H1 (cell line): Measurements from ENCODE around the gene IL5RA. TPM values are rescaled to one million over a fixed set of nuclear protein-coding genes. Genes with fewer than 3 reads are reported as not detected.

Source experiments
- CHD7 ChIP-seq: fragments of 300-600 bp; sonication (generic); IDR thresholded peaks from 2 replicates; pipeline ENCODE4 v1.7.1; 2012; ENCODE audit warnings: low read length, moderate library complexity, mild to moderate bottlenecking, inconsistent platforms; ENCODE audit not compliant: insufficient replicate concordance
- EZH2 ChIP-seq: fragments of 200-600 bp; sonication (generic); IDR thresholded peaks from 2 replicates; pipeline ENCODE4 v1.7.1; 2012; ENCODE audit warnings: low read depth, mild to moderate bottlenecking, moderate library complexity, low read length, inconsistent platforms; ENCODE audit not compliant: severe bottlenecking
- HDAC6 ChIP-seq: IDR thresholded peaks from one replicate; pipeline ENCODE4 v1.7.1; 2012; ENCODE audit warnings: low read depth, mild to moderate bottlenecking, inconsistent platforms, low read length, moderate library complexity
- KDM1A ChIP-seq: fragments of 200-600, 300-600 bp; sonication (generic); IDR thresholded peaks from 2 replicates; pipeline ENCODE4 v1.7.1; 2016; ENCODE audit warnings: mild to moderate bottlenecking, low read length, borderline replicate concordance
- MAX ChIP-seq: IDR thresholded peaks from 2 replicates; pipeline ENCODE4 v1.6.1; 2012; ENCODE audit warnings: inconsistent platforms
- SIN3A ChIP-seq, 2 experiments: IDR thresholded peaks in 1 of 2; conservative IDR thresholded peaks in 1 of 2; 2 replicates each; pipeline ENCODE4 v1.6.1; 2011 to 2012; ENCODE audit warnings: low read length in 2 of 2, improper control_type of control experiment in 1 of 2, low read depth in 1 of 2, mild to moderate bottlenecking in 1 of 2
- SP1 ChIP-seq: IDR thresholded peaks from 2 replicates; pipeline ENCODE4 v1.6.1; 2011; ENCODE audit warnings: low read depth, low read length
- SUZ12 ChIP-seq: fragments of 200-600 bp; sonication (generic); IDR thresholded peaks from 2 replicates; pipeline ENCODE4 v1.6.1; 2012; ENCODE audit warnings: mild to moderate bottlenecking, inconsistent platforms, low read length, moderate library complexity, mixed read lengths
- USF2 ChIP-seq: IDR thresholded peaks from 2 replicates; pipeline ENCODE4 v1.6.1; 2011; ENCODE audit warnings: low read length, improper control_type of control experiment
- polyA plus RNA-seq, 7 experiments: library from polyadenylated mRNA; depleted of rRNA in 3 of 7; stranded (reverse) in 5 of 7; unstranded in 2 of 7; fragments of >200 nt in 5 of 7; fragments of 200-250 nt in 2 of 7; gene quantifications; 1 replicate in 5 of 7; 2 replicates in 1 of 7; 4 replicates in 1 of 7; pipeline versions ENCODE4 v1.2.1 to v1.2.3, GENCODE V29; 2011 to 2013; ENCODE audit warnings: missing spikeins in 2 of 7, mixed read lengths in 2 of 7
- total RNA-seq: library from RNA; stranded (reverse); fragmentation: NEBNext Ultra II Directional; extraction: Animal tissue kit (Norgen Biotek cat#: 25700); gene quantifications from 2 replicates; pipeline ENCODE4 v1.2.1, GENCODE V29; 2021

Gene IL5RA
- total and polyA plus RNA-seq, 2 of the 8 experiments (the other 6 are each of a cell fraction or from before 2014, with no cell fraction given): not detected

GRCh38 chr3:3134750-3135448 is 24.7 kb upstream of the IL5RA start (continued):
- TF ChIP-seq CHD7 (no peak), SUZ12 (no peak), MAX (no peak), SIN3A (conservative IDR thresholded peaks at IDR 0.05 in 1 of 2, IDR thresholded peaks at IDR 0.05 in 1 of 2; ENCODE audit: low read depth in 1 of 2, low read length in 2 of 2) (no peak), USF2 (no peak), KDM1A (no peak), EZH2 (no peak), SP1 (no peak), HDAC6 (no peak)
